Measurements from ENCODE around the gene CDC25B. TPM values are rescaled to one million over a fixed set of nuclear protein-coding genes. Genes with fewer than 3 reads are reported as not detected.

CDC25B gene
- total RNA-seq, 1 experiment from 2014 or later, result 66.7 TPM

DNA sequence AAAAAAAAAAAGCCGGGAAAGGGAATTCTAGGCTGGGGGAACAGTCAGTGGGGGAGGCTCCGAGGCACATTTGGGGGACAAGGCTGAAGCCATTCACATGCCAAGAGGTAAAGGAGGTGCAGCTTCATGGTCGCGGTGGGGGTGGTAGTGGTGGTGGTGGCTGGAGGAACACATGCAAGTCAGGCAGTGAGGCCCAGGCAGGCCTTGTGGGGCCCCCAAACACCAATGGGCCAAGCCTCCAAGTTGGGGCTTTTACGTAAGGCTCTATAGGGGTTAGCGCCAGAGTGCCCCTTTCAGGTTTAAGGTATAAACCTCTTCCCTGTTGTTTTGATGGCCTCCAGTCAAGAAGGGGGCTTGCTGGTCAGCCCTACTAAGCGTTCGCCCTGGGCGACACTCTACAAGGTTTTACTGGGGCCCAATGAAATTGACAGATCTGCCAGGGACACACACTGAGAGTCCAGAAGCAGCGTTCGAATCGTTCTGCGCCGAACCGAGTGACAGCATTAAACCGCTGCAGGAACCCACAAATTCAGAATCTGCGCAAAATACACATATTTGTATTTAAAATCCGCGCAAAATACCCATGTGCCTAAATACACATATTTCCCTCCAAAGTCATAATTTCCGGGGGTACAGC, 23.4 kb downstream of the CDC25B start:
- Mint-ChIP-seq H3K4me3 (ENCODE audit: unreplicated experiment) (peak overlapping the region; percentile 92), H3K27me3 (ENCODE audit: insufficient read depth, unreplicated experiment) (no peaks in the 10 kb centered on the region), H3K4me1 (ENCODE audit: low read depth, unreplicated experiment) (peaks cover 7% of the 10 kb centered on the region), H3K36me3 (ENCODE audit: insufficient read depth, unreplicated experiment) (peaks cover 21% of the 10 kb centered on the region), H3K27ac (ENCODE audit: unreplicated experiment) (peak overlapping the region; percentile 97), H3K9me3 (ENCODE audit: unreplicated experiment) (no peaks in the 10 kb centered on the region)
- Histone ChIP-seq H3K9me3 (no peaks in the 10 kb centered on the region), H3K4me1 (peaks cover 15% of the 10 kb centered on the region), H3K27me3 (replicated peaks; ENCODE audit: control insufficient read depth, insufficient read depth, low read length) (no peaks in the 10 kb centered on the region), H3K36me3 (ENCODE audit: control insufficient read depth, insufficient read depth, low read length) (peaks cover 4% of the 10 kb centered on the region), H3K4me3 (ENCODE audit: low read depth, low read length) (peak overlapping the region; percentile 100)
- DNase-seq, result no peak
- POLR2A ChIA-PET, result interaction anchor here (0.6 to 1.2 kb wide), 6 partner anchors 10 to 38 kb away, joined by 3 to 16 read pairs (median 4); partner anchors contain the start of gene CDC25B
- CTCF ChIA-PET, result interaction anchor here (0.6 to 2.2 kb wide), 11 partner anchors 23 to 65 kb away, joined by 3 to 27 read pairs (median 6); partner anchors contain the start of genes ADISSP, CDC25B, CENPB and SPEF1
- intact Hi-C loops (cut with micrococcal nuclease; ENCODE audit: unreplicated experiment), result loop anchor here (1.0 to 2.0 kb wide), 3 partner anchors 27 to 35 kb away; partner anchors contain the start of genes CENPB and MAVS
- TF ChIP-seq, protein P1, sequence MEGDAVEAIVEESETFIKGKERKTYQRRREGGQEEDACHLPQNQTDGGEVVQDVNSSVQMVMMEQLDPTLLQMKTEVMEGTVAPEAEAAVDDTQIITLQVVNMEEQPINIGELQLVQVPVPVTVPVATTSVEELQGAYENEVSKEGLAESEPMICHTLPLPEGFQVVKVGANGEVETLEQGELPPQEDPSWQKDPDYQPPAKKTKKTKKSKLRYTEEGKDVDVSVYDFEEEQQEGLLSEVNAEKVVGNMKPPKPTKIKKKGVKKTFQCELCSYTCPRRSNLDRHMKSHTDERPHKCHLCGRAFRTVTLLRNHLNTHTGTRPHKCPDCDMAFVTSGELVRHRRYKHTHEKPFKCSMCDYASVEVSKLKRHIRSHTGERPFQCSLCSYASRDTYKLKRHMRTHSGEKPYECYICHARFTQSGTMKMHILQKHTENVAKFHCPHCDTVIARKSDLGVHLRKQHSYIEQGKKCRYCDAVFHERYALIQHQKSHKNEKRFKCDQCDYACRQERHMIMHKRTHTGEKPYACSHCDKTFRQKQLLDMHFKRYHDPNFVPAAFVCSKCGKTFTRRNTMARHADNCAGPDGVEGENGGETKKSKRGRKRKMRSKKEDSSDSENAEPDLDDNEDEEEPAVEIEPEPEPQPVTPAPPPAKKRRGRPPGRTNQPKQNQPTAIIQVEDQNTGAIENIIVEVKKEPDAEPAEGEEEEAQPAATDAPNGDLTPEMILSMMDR (IDR thresholded peaks at IDR 0.05; ENCODE audit: insufficient read depth in 1 of 2, low read depth in 1 of 2, low read length in 1 of 2, severe bottlenecking in 1 of 2, unreplicated experiment in 1 of 2), result no peak
- no TSS peak for BruUV-seq (replicated peaks)

DNA sequence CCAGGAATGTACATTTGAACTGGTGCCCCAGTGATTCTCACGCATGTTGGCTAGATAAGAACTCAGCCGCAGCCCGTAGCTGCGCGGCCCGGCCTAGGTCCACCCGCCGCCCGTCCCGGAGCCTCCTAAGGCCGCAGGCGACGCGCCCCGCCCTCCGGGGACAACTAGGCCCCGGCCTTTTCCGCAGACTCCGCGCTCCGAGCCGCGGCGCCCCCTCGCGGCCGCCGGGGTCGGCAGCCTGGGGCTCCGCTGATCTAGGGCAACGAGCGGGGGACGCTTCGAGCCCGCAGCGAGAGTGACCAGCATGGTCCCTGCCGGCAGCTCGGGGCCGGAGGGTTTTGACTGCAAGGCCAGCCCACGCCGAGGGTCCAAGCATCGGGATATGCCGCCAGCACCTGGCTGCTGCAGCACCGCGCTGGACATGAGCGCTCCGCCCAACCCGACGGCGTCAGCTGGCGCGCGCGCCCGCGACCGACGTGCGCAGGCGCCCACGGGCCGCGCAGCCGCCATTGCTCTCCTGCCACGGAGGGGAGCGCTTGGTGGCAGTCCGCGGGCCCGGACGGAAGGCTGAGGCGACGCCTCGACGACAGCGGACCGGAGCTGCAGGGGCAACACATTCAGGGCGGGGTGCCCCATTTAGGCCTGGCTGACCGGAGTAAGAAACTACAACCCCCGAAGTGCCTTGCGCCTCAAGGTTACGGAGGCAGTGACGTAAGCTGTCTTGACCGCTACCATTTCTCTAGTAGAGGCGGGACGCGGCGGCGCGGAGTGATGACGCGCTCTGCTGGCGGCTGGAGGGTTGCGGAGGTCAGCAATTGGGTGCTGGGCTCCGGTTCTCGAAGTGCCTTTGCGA, 24.2 kb downstream of the CDC25B start, which contains the start of gene AP5S1:
Gene AP5S1 (plus strand): TSS at position 500 of the 853 bp plus-strand sequence. CDS start 1,571 bp downstream, outside the sequence.
- BruUV-seq (replicated peaks), result TSS peak; percentile 67
- peak within 1 kb of the TSS; percentile 97 for H3K27ac Mint-ChIP-seq (ENCODE audit: unreplicated experiment)

More for the DNA sequence above, 24.2 kb downstream of the CDC25B start, which contains the start of gene AP5S1:
- peaks cover 15% of the 10 kb centered on the region for H3K4me1 ChIP-seq
- Mint-ChIP-seq H3K27me3 (ENCODE audit: insufficient read depth, unreplicated experiment) (no peaks in the 10 kb centered on the region), H3K4me1 (ENCODE audit: low read depth, unreplicated experiment) (peaks cover 7% of the 10 kb centered on the region), H3K4me3 (ENCODE audit: unreplicated experiment) (peak within 1 kb of the TSS; percentile 92), H3K36me3 (ENCODE audit: insufficient read depth, unreplicated experiment) (peaks cover 21% of the 10 kb centered on the region), H3K9me3 (ENCODE audit: unreplicated experiment) (no peaks in the 10 kb centered on the region)
- peaks cover 4% of the 10 kb centered on the region for H3K36me3 ChIP-seq (ENCODE audit: control insufficient read depth, insufficient read depth, low read length)
- ChIA-PET CTCF (interaction anchor here (1.0 to 2.2 kb wide), 9 partner anchors 24 to 71 kb away, joined by 3 to 15 read pairs (median 5); partner anchors contain the start of genes ADISSP, CDC25B, CENPB and SPEF1), POLR2A (interaction anchor here (0.6 to 1.2 kb wide), 10 partner anchors 11 to 86 kb away, joined by 3 to 16 read pairs (median 4); partner anchors contain the start of genes ADISSP, CDC25B, CENPB and MAVS)
- no peaks in the 10 kb centered on the region for H3K9me3 ChIP-seq
- TF ChIP-seq, protein P1 (IDR thresholded peaks at IDR 0.05; ENCODE audit: insufficient read depth in 1 of 2, low read depth in 1 of 2, low read length in 1 of 2, severe bottlenecking in 1 of 2, unreplicated experiment in 1 of 2), result peak; percentile 83 to 93
- H3K27me3 ChIP-seq (replicated peaks; ENCODE audit: control insufficient read depth, insufficient read depth, low read length), result no peaks in the 10 kb centered on the region
- intact Hi-C loops (cut with micrococcal nuclease; ENCODE audit: unreplicated experiment), result loop anchor here (1.0 to 2.0 kb wide), 3 partner anchors 27 to 34 kb away; partner anchors contain the start of genes CENPB and MAVS
- peak within 1 kb of the TSS; percentile 100 for H3K4me3 ChIP-seq (ENCODE audit: low read depth, low read length)
- DNase-seq, result peak; percentile 97 to 98

All from Caco-2 (cell line).